ENCODE data around the gene SYNJ1. TPM values are rescaled to one million over a fixed set of nuclear protein-coding genes. Genes with fewer than 3 reads are reported as not detected.
"Not testable (repeated sequence)": the region's sequence is repeated elsewhere in the genome, so short reads cannot be mapped to it uniquely, and the experiment has no call there.

Gene SYNJ1
- total RNA-seq, 1 donor from 2014 or later, result 25.2 TPM

- ATAC-seq (no peak), DNase-seq (ENCODE audit: low spot score) (no peak)
- intact Hi-C loops (cut with DNase I), result no loop called here
Observed at GRCh38 chr21:32641710-32642698, 85.8 kb downstream of the SYNJ1 start.

GRCh38 chr21:32626621-32627196, 101.1 kb downstream of the SYNJ1 start:
- DNase-seq (ENCODE audit: low spot score) (no peak), ATAC-seq (no peak)
- intact Hi-C loops (cut with DNase I), result no loop called here

GRCh38 chr21:32618218-32618617, 109.6 kb downstream of the SYNJ1 start:
- DNase-seq (ENCODE audit: low spot score); intact Hi-C loops (cut with DNase I); ATAC-seq: not testable (repeated sequence)

- intact Hi-C loops (cut with DNase I), result no loop called here
- DNase-seq (ENCODE audit: low spot score) (no peak), ATAC-seq (no peak)
Observed at GRCh38 chr21:32613436-32614043, 114.3 kb downstream of the SYNJ1 start.

GRCh38 chr21:32612999-32613337, 114.8 kb downstream of the SYNJ1 start:
- intact Hi-C loops (cut with DNase I), result no loop called here

GRCh38 chr21:32612075-32612998, 115.5 kb downstream of the SYNJ1 start, which contains the start of gene CFAP298:
TSS of gene CFAP298 (minus strand) at chr21:32612377. CDS start at chr21:32612243, 134 bp downstream.
- peak; percentile 90 for DNase-seq (ENCODE audit: low spot score)
- peak; percentile 96 for ATAC-seq
- intact Hi-C loops (cut with DNase I), result no loop called here

More at GRCh38 chr21:32612999-32613337, 114.8 kb downstream of the SYNJ1 start:
- DNase-seq (ENCODE audit: low spot score), result no peak
- peak; percentile 53 for ATAC-seq

- intact Hi-C loops (cut with DNase I), result no loop called here
- DNase-seq (ENCODE audit: low spot score) (no peak), ATAC-seq (peak; percentile 6)
Observed at GRCh38 chr21:32611471-32611997, 116.3 kb downstream of the SYNJ1 start.

GRCh38 chr21:32610940-32611339, 116.9 kb downstream of the SYNJ1 start:
- ATAC-seq; DNase-seq (ENCODE audit: low spot score); intact Hi-C loops (cut with DNase I): not testable (repeated sequence)

GRCh38 chr21:32608851-32609250, 119.0 kb downstream of the SYNJ1 start:
- intact Hi-C loops (cut with DNase I), result no loop called here
- no peak for DNase-seq (ENCODE audit: low spot score)
- ATAC-seq, result no peak

- intact Hi-C loops (cut with DNase I), result no loop called here
Observed at GRCh38 chr21:32605469-32605868, 122.3 kb downstream of the SYNJ1 start.

GRCh38 chr21:32604464-32604863, 123.3 kb downstream of the SYNJ1 start:
- intact Hi-C loops (cut with DNase I), result no loop called here
- DNase-seq (ENCODE audit: low spot score) (no peak), ATAC-seq (no peak)

More at GRCh38 chr21:32605469-32605868, 122.3 kb downstream of the SYNJ1 start:
- ATAC-seq (no peak), DNase-seq (ENCODE audit: low spot score) (no peak)

GRCh38 chr21:32603131-32603530, 124.7 kb downstream of the SYNJ1 start:
- no peak for ATAC-seq
- DNase-seq (ENCODE audit: low spot score), result no peak
- intact Hi-C loops (cut with DNase I), result no loop called here

- ATAC-seq (no peak), DNase-seq (ENCODE audit: low spot score) (no peak)
- intact Hi-C loops (cut with DNase I), result no loop called here
Observed at GRCh38 chr21:32602099-32602498, 125.7 kb downstream of the SYNJ1 start.

- DNase-seq (ENCODE audit: low spot score) (no peak), ATAC-seq (no peak)
- intact Hi-C loops (cut with DNase I), result loop anchor here (10.0 kb wide), 1 partner anchor 195 kb away; no protein-coding TSS in a partner anchor
Observed at GRCh38 chr21:32599526-32599925, 128.3 kb downstream of the SYNJ1 start.

- intact Hi-C loops (cut with DNase I), result loop anchor here (10.0 kb wide), 1 partner anchor 194 kb away; no protein-coding TSS in a partner anchor
- no peak for DNase-seq (ENCODE audit: low spot score)
- no peak for ATAC-seq
Observed at GRCh38 chr21:32599091-32599490, 128.7 kb downstream of the SYNJ1 start.

GRCh38 chr21:32597205-32597604, 130.6 kb downstream of the SYNJ1 start:
- intact Hi-C loops (cut with DNase I), result loop anchor here (10.0 kb wide), 1 partner anchor 192 kb away; no protein-coding TSS in a partner anchor
- DNase-seq (ENCODE audit: low spot score) (no peak), ATAC-seq (no peak)

GRCh38 chr21:32595431-32595830, 132.4 kb downstream of the SYNJ1 start:
- ATAC-seq (no peak), DNase-seq (ENCODE audit: low spot score) (no peak)
- intact Hi-C loops (cut with DNase I), result loop anchor here (10.0 kb wide), 1 partner anchor 191 kb away; no protein-coding TSS in a partner anchor

GRCh38 chr21:32593690-32594089, 134.1 kb downstream of the SYNJ1 start:
- ATAC-seq (no peak), DNase-seq (ENCODE audit: low spot score) (no peak)
- intact Hi-C loops (cut with DNase I), result loop anchor here (10.0 kb wide), 1 partner anchor 189 kb away; no protein-coding TSS in a partner anchor
